Smooth muscle cell (in vitro differentiated cells): Measurements from ENCODE around the gene CCDC50. TPM values are rescaled to one million over a fixed set of nuclear protein-coding genes. Genes with fewer than 3 reads are reported as not detected.

Source experiments
- DNase-seq: peaks from one replicate; lab custom pipeline; 2025; ENCODE audit not compliant: unreplicated experiment; lab: John Stamatoyannopoulos, UW
- H2AFZ ChIP-seq: fragments of 200-600 bp; sonication (generic); 2 replicates; pipeline ENCODE4 v1.6.0; 2016; ENCODE audit warnings: antibody characterized with exemption, low read depth, mild to moderate bottlenecking
- H3F3A ChIP-seq: fragments of 200-600 bp; sonication (generic); 2 replicates; pipeline ENCODE4 v1.6.0; 2017; ENCODE audit warnings: antibody characterized with exemption, low read depth
- H3K27ac ChIP-seq: fragments of 200-600 bp; sonication (generic); 2 replicates; pipeline ENCODE4 v1.5.1; 2016; ENCODE audit warnings: low read depth, mild to moderate bottlenecking
- H3K27me3 ChIP-seq: fragments of 200-600 bp; sonication (generic); 2 replicates; pipeline ENCODE4 v1.6.1; 2016; ENCODE audit warnings: low read depth, mild to moderate bottlenecking
- H3K36me3 ChIP-seq: fragments of 200-600 bp; sonication (generic); 2 replicates; pipeline ENCODE4 v1.5.1; 2016; ENCODE audit warnings: low read depth
- H3K4me1 ChIP-seq: fragments of 200-600 bp; sonication (generic); 2 replicates; pipeline ENCODE4 v1.5.1; 2016; ENCODE audit warnings: low read depth
- H3K4me2 ChIP-seq: fragments of 200-600 bp; sonication (generic); 2 replicates; pipeline ENCODE4 v1.6.0; 2016; ENCODE audit warnings: mild to moderate bottlenecking
- H3K4me3 ChIP-seq: fragments of 200-600 bp; sonication (generic); 2 replicates; pipeline ENCODE4 v1.5.1; 2016; ENCODE audit warnings: mild to moderate bottlenecking
- H3K79me2 ChIP-seq: fragments of 200-600 bp; sonication (generic); 2 replicates; pipeline ENCODE4 v1.6.0; 2016; ENCODE audit warnings: low read depth, mild to moderate bottlenecking
- H3K9ac ChIP-seq: fragments of 200-600 bp; sonication (generic); 2 replicates; pipeline ENCODE4 v1.6.0; 2016; ENCODE audit warnings: low read depth
- H3K9me3 ChIP-seq: fragments of 200-600 bp; sonication (generic); replicated peaks from 2 replicates; pipeline ENCODE4 v1.5.1; 2016; ENCODE audit warnings: low read depth
- H4K20me1 ChIP-seq: fragments of 200-600 bp; sonication (generic); 2 replicates; pipeline ENCODE4 v1.6.0; 2016; ENCODE audit warnings: low read depth
- CTCF ChIP-seq: fragments of 200-600 bp; sonication (generic); IDR thresholded peaks from 2 replicates; pipeline ENCODE4 v1.5.1; 2017; ENCODE audit warnings: borderline replicate concordance, mild to moderate bottlenecking, antibody characterized with exemption; ENCODE audit not compliant: insufficient read depth, poor library complexity, severe bottlenecking
- WGBS: methylation state at CpG from one replicate; pipeline ENCODE4 v1.1.7; 2016; ENCODE audit warnings: low lambda C conversion rate; 5-methylcytosine and 5-hydroxymethylcytosine counted together
- polyA plus RNA-seq: library from polyadenylated mRNA; unstranded; fragments of >200 nt; fragmentation: Nextera tagmentation; extraction: Ambion mirVana; gene quantifications from 2 replicates; pipeline ENCODE4 v1.2.1, GENCODE V29; 2016
- total RNA-seq: library from RNA; depleted of rRNA; stranded (reverse); fragments of >200 nt; gene quantifications from 2 replicates; pipeline ENCODE4 v1.2.3, GENCODE V29; 2014

CCDC50 gene
- total and polyA plus RNA-seq, 2 experiments from 2014 or later = 31.7 to 53.9 TPM

GRCh38 chr3:191345334-191345733 is 16.1 kb downstream of the CCDC50 start:
- WGBS = 95% methylated on average over 5 of the region's 5 CpGs
- Histone ChIP-seq H2AFZ (no peak overlapping the region), H3K4me1 (peaks cover 2% of the 10 kb centered on the region), H3K27me3 (no peaks in the 10 kb centered on the region), H4K20me1 (peaks cover 79% of the 10 kb centered on the region), H3F3A (no peaks in the 10 kb centered on the region), H3K79me2 (peaks cover 100% of the 10 kb centered on the region), H3K4me2 (no peak overlapping the region), H3K4me3 (no peak overlapping the region), H3K27ac (no peak overlapping the region), H3K36me3 (no peaks in the 10 kb centered on the region), H3K9me3 (no peaks in the 10 kb centered on the region), H3K9ac (no peak overlapping the region)
- no peak for DNase-seq
- no peak for TF ChIP-seq CTCF

- H3K4me3 ChIP-seq = no peak overlapping the region
- peaks cover 99% of the 10 kb centered on the region for H3K79me2 ChIP-seq
- no peak for TF ChIP-seq CTCF
- no peaks in the 10 kb centered on the region for H3F3A ChIP-seq
- no peak overlapping the region for H2AFZ ChIP-seq
- no peak overlapping the region for H3K9ac ChIP-seq
- no peaks in the 10 kb centered on the region for H3K9me3 ChIP-seq
- no peak overlapping the region for H3K27ac ChIP-seq
- peaks cover 86% of the 10 kb centered on the region for H4K20me1 ChIP-seq
- 57% methylated on average over 3 of the region's 3 CpGs for WGBS
- no peak overlapping the region for H3K4me2 ChIP-seq
- no peaks in the 10 kb centered on the region for H3K27me3 ChIP-seq
- H3K36me3 ChIP-seq = no peaks in the 10 kb centered on the region
- no peak for DNase-seq
- peaks cover 20% of the 10 kb centered on the region for H3K4me1 ChIP-seq
Measured at GRCh38 chr3:191347228-191347627, 18.0 kb downstream of the CCDC50 start.

- peaks cover 99% of the 10 kb centered on the region for H3K79me2 ChIP-seq
- peaks cover 86% of the 10 kb centered on the region for H4K20me1 ChIP-seq
- WGBS = 96% methylated on average over 1 of the region's 1 CpG
Measured at GRCh38 chr3:191348098-191348497, 18.9 kb downstream of the CCDC50 start.

More at GRCh38 chr3:191348098-191348497, 18.9 kb downstream of the CCDC50 start:
- H3K9ac ChIP-seq = no peak overlapping the region
- DNase-seq = no peak
- no peaks in the 10 kb centered on the region for H3F3A ChIP-seq
- H3K4me1 ChIP-seq = peaks cover 26% of the 10 kb centered on the region
- no peak overlapping the region for H3K4me2 ChIP-seq
- no peak overlapping the region for H2AFZ ChIP-seq
- H3K4me3 ChIP-seq = no peak overlapping the region
- TF ChIP-seq CTCF = no peak
- H3K27ac ChIP-seq = no peak overlapping the region
- H3K27me3 ChIP-seq = no peaks in the 10 kb centered on the region
- H3K36me3 ChIP-seq = no peaks in the 10 kb centered on the region
- H3K9me3 ChIP-seq = no peaks in the 10 kb centered on the region
